HepG2 (cell line): ENCODE data around the gene CDYL. TPM values are rescaled to one million over a fixed set of nuclear protein-coding genes. Genes with fewer than 3 reads are reported as not detected.

Experiments
- ARNT ChIP-seq: fragments of 450-650 bp; IDR thresholded peaks from 2 replicates; pipeline ENCODE4 v1.6.1; 2017
- CREM ChIP-seq, 2 experiments: sonication (generic) in 1 of 2; formaldehyde crosslinking in 1 of 2; IDR thresholded peaks; 2 replicates each; pipeline versions ENCODE4 v1.4.0 to v1.6.1; 2016 to 2020; ENCODE audit warnings: antibody characterized with exemption in 1 of 2, mild to moderate bottlenecking in 1 of 2, missing genetic modification reagents in 1 of 2
- DNMT3B ChIP-seq: conservative IDR thresholded peaks from 2 replicates; pipeline ENCODE4 v1.6.1; 2016; ENCODE audit warnings: missing biosample characterization, control low read depth
- ETS1 ChIP-seq: sonication (generic); formaldehyde crosslinking; IDR thresholded peaks from 2 replicates; pipeline ENCODE4 v1.4.0; 2020; ENCODE audit warnings: missing genetic modification reagents
- FOXM1 ChIP-seq: sonication (generic); formaldehyde crosslinking; IDR thresholded peaks from 2 replicates; pipeline ENCODE4 v1.5.0; 2020; ENCODE audit warnings: missing genetic modification reagents
- HHEX ChIP-seq: IDR thresholded peaks from 2 replicates; pipeline ENCODE4 v1.6.1; 2016; ENCODE audit warnings: control low read depth
- HNF4A ChIP-seq: sonication (generic); formaldehyde crosslinking; IDR thresholded peaks from 2 replicates; pipeline ENCODE4 v1.4.0; 2020; ENCODE audit warnings: missing genetic modification reagents
- MATR3 ChIP-seq: sonication (generic); formaldehyde crosslinking; IDR thresholded peaks from 2 replicates; pipeline ENCODE4 v1.4.0; 2020; ENCODE audit warnings: missing genetic modification reagents
- NAIF1 ChIP-seq: sonication (generic); formaldehyde crosslinking; IDR thresholded peaks from 2 replicates; pipeline ENCODE4 v1.5.0; 2020; ENCODE audit warnings: mild to moderate bottlenecking, missing genetic modification reagents, borderline replicate concordance
- NR2C2 ChIP-seq: sonication (generic); formaldehyde crosslinking; IDR thresholded peaks from 2 replicates; pipeline ENCODE4 v1.4.0; 2020; ENCODE audit warnings: missing genetic modification reagents, mild to moderate bottlenecking, moderate library complexity, borderline replicate concordance
- NR2F1 ChIP-seq, 2 experiments: fragments of 450-650 bp in 1 of 2; formaldehyde crosslinking in 1 of 2; IDR thresholded peaks; 2 replicates each; pipeline versions ENCODE4 v1.5.0 to v1.6.1; 2016 to 2020; ENCODE audit warnings: mild to moderate bottlenecking in 1 of 2, missing compliant biosample characterization in 1 of 2, missing genetic modification reagents in 1 of 2, moderate library complexity in 1 of 2
- PAX8 ChIP-seq: sonication (generic); formaldehyde crosslinking; IDR thresholded peaks from 2 replicates; pipeline ENCODE4 v1.8.0; 2022; ENCODE audit warnings: mild to moderate bottlenecking, missing genetic modification reagents, borderline replicate concordance
- POLR2AphosphoS2 ChIP-seq: IDR thresholded peaks from 2 replicates; pipeline ENCODE4 v1.6.1; 2011; ENCODE audit warnings: low read depth, low read length, improper control_type of control experiment
- PPARG ChIP-seq: conservative IDR thresholded peaks from 2 replicates; pipeline ENCODE4 v1.6.1; 2016; ENCODE audit warnings: missing biosample characterization, missing genetic modification reagents
- PTBP1 ChIP-seq: fragments of 200-400 bp; formaldehyde crosslinking; IDR thresholded peaks from 2 replicates; pipeline ENCODE4 v1.6.1; 2018; ENCODE audit warnings: low read length, low read depth; ENCODE audit not compliant: poor library complexity, severe bottlenecking
- ZIK1 ChIP-seq: sonication (generic); formaldehyde crosslinking; IDR thresholded peaks from 2 replicates; pipeline ENCODE4 v1.5.0; 2020; ENCODE audit warnings: mild to moderate bottlenecking, low read depth, missing genetic modification reagents, borderline replicate concordance
- ZNF121 ChIP-seq: sonication (generic); formaldehyde crosslinking; IDR thresholded peaks from 2 replicates; pipeline ENCODE4 v1.5.0; 2020; ENCODE audit warnings: mild to moderate bottlenecking, missing genetic modification reagents
- ZNF17 ChIP-seq: sonication (generic); formaldehyde crosslinking; IDR thresholded peaks from 2 replicates; pipeline ENCODE4 v1.5.0; 2020; ENCODE audit warnings: mild to moderate bottlenecking, missing genetic modification reagents
- ZNF335 ChIP-seq: sonication (generic); formaldehyde crosslinking; IDR thresholded peaks from 2 replicates; pipeline ENCODE4 v1.4.0; 2020; ENCODE audit warnings: missing genetic modification reagents
- ZNF691 ChIP-seq: sonication (generic); formaldehyde crosslinking; IDR thresholded peaks from 2 replicates; pipeline ENCODE4 v1.4.0; 2020; ENCODE audit warnings: missing genetic modification reagents, low read depth, mild to moderate bottlenecking, borderline replicate concordance
- ZNF761 ChIP-seq: sonication (generic); formaldehyde crosslinking; conservative IDR thresholded peaks from 2 replicates; pipeline ENCODE4 v1.4.0; 2020; ENCODE audit warnings: mild to moderate bottlenecking, missing genetic modification reagents
- ZNF766 ChIP-seq: sonication (generic); formaldehyde crosslinking; IDR thresholded peaks from 2 replicates; pipeline ENCODE4 v1.5.0; 2020; ENCODE audit warnings: missing genetic modification reagents, borderline replicate concordance
- polyA plus RNA-seq, 8 experiments: library from polyadenylated mRNA; depleted of rRNA in 3 of 8; stranded (reverse) in 7 of 8; unstranded in 1 of 8; fragments of >200 nt; fragmentation: Illumina TruSeq in 4 of 8; extraction: Trizol in 4 of 8; gene quantifications; 2 replicates each; pipeline versions ENCODE4 v1.2.1 to v1.2.3, GENCODE V29; 2011 to 2016; ENCODE audit warnings: low read depth in 4 of 8, missing spikeins in 1 of 8, mixed read lengths in 1 of 8; ENCODE audit not compliant: insufficient read depth in 1 of 8
- total RNA-seq, 5 experiments: library from RNA; depleted of rRNA; stranded (reverse); fragments of >200 nt; fragmentation: Illumina TruSeq; extraction: Trizol; gene quantifications; 2 replicates each; pipeline ENCODE4 v1.2.3, GENCODE V29; 2016; ENCODE audit warnings: low read depth in 1 of 5
- TF ChIP-seq, protein P1 (sequence below): sonication (generic); formaldehyde crosslinking; IDR thresholded peaks from 2 replicates; pipeline ENCODE4 v1.5.0; 2020; ENCODE audit warnings: missing genetic modification reagents
- TF ChIP-seq, protein P2 (sequence below): IDR thresholded peaks from 2 replicates; pipeline ENCODE4 v1.4.0; 2020; ENCODE audit warnings: mild to moderate bottlenecking, missing genetic modification reagents

Gene CDYL
- total and polyA plus RNA-seq, 2 of the 13 experiments (the other 11 are each of a cell fraction or from before 2014, with no cell fraction given): 22.8 to 105 TPM

GRCh38 chr6:5003604-5004372, 227.6 kb downstream of the CDYL start, which contains the start of gene RPP40 (continued):
- TF ChIP-seq ZNF761 (peak; percentile 87), POLR2AphosphoS2 (peak; percentile 47; the same call in 1 of the 2 replicates), ZNF766 (CRISPR knock-in tag) (peak; percentile 94), MATR3 (CRISPR knock-in tag) (no peak), NR2F1 (CRISPR knock-in tag; IDR thresholded peaks at IDR 0.05) (no peak), FOXM1 (CRISPR knock-in tag) (peak; percentile 88; the same call in 1 of the 2 replicates), ZNF17 (peak; percentile 82; the same call in 1 of the 2 replicates), ETS1 (CRISPR knock-in tag) (peak; percentile 91), PTBP1 (no peak), NR2C2 (CRISPR knock-in tag) (no peak; the same call in 1 of the 2 replicates), CREM (IDR thresholded peaks at IDR 0.05) (peak; percentile 84), CREM (CRISPR knock-in tag; IDR thresholded peaks at IDR 0.05) (no peak), NAIF1 (peak; percentile 69), ZNF335 (CRISPR knock-in tag) (peak; percentile 98), HHEX (CRISPR knock-in tag) (no peak), ZIK1 (peak; percentile 53; the same call in 1 of the 2 replicates), ZNF691 (CRISPR knock-in tag) (no peak; the same call in 1 of the 2 replicates), DNMT3B (CRISPR knock-in tag) (peak; percentile 53; the same call in 1 of the 2 replicates), ZNF121 (CRISPR knock-in tag) (peak; percentile 74), ARNT (no peak), PAX8 (no peak), PPARG (CRISPR knock-in tag) (no peak; the same call in 1 of the 2 replicates), HNF4A (CRISPR knock-in tag) (peak; percentile 84)
- TF ChIP-seq, protein P1, sequence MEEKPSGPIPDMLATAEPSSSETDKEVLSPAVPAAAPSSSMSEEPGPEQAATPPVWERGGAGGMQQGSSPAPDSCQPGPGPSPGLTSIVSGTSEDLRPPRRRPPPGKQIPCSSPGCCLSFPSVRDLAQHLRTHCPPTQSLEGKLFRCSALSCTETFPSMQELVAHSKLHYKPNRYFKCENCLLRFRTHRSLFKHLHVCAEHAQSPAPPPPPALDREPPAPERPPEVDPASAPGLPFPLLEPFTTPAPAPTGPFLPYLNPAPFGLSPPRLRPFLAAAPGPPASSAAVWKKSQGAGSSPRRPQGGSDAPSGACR (CRISPR knock-in tag): peak; percentile 91
- TF ChIP-seq, protein P2, sequence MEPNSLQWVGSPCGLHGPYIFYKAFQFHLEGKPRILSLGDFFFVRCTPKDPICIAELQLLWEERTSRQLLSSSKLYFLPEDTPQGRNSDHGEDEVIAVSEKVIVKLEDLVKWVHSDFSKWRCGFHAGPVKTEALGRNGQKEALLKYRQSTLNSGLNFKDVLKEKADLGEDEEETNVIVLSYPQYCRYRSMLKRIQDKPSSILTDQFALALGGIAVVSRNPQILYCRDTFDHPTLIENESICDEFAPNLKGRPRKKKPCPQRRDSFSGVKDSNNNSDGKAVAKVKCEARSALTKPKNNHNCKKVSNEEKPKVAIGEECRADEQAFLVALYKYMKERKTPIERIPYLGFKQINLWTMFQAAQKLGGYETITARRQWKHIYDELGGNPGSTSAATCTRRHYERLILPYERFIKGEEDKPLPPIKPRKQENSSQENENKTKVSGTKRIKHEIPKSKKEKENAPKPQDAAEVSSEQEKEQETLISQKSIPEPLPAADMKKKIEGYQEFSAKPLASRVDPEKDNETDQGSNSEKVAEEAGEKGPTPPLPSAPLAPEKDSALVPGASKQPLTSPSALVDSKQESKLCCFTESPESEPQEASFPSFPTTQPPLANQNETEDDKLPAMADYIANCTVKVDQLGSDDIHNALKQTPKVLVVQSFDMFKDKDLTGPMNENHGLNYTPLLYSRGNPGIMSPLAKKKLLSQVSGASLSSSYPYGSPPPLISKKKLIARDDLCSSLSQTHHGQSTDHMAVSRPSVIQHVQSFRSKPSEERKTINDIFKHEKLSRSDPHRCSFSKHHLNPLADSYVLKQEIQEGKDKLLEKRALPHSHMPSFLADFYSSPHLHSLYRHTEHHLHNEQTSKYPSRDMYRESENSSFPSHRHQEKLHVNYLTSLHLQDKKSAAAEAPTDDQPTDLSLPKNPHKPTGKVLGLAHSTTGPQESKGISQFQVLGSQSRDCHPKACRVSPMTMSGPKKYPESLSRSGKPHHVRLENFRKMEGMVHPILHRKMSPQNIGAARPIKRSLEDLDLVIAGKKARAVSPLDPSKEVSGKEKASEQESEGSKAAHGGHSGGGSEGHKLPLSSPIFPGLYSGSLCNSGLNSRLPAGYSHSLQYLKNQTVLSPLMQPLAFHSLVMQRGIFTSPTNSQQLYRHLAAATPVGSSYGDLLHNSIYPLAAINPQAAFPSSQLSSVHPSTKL: peak; percentile 41
